HS-5 (cell line): ENCODE measurements around the gene FER1L5.

Source experiments
- DNase-seq: peaks from one replicate; pipeline ENCODE4 v3.0.0-alpha.2; 2012; ENCODE audit warnings: low read depth

The FER1L5 gene

GRCh38 chr2:96642564-96643360 is at the start of gene FER1L5:
TSS of gene FER1L5 (plus strand) at chr2:96642764. CDS start at chr2:96642837, 73 bp downstream.
- DNase-seq, result no peak

DNA sequence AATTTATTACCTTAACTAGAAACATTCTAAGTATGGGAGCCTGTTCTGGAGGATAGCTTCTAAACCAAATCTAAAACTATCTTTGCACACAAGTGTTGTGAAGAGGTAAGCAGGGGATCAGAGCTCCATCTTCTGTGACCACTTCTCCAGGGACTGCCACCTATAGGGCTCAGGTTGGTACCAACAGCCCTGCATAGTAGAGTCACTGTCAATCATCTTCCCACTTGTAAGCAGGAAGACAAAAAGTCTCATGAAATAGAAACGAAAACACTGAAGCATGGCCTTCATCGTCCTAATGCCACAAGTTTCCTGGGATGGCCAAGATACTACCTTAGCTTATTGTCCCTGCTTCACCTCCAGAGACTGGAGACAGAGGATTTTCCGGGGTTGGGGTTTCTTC is 48.3 kb upstream of the FER1L5 start:
- no peak for DNase-seq

DNA sequence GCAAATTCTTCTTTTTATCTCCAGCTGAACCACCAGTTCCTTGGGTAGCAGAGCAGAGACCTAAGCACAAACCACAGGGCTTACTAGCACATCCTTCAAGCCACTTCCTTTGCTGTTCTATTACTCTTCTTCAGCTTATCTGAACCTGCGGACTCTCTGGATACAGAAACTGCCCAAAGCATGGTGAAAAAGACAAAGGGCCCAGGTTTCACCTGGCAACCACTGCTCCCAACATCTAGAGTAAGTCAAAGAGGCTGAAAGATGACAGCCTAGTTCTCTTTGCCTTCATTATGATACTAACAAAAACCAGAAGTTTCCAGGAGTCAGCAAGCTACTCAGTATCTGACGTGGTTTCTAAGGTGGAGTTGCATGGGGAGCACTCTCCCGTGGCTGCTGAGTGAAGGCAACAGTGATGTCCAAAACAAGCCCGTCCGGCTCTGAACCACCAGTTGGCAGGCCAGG is 47.8 kb upstream of the FER1L5 start:
- DNase-seq, result no peak

- no peak for DNase-seq
Measured at GRCh38 chr2:96596596-96596995, 46.0 kb upstream of the FER1L5 start.

DNA sequence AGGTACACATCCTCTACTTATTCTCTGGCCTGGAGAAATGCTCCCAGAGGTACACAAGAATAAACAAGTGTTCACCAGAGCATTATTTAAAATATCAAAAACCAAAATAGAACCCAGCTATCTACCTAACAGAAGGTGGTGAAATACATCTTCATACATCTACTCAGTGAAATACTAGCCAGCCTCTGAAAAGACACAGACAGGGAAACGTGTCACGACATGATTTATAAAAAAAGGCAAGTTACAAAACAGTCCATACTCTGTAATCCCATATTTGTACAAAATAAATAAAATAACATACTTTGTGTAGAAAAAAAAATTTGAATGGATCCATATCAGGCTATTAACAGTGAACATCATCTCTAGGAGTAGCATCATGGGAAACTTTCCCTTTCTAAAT is 42.6 kb upstream of the FER1L5 start:
- DNase-seq, result no peak

DNA sequence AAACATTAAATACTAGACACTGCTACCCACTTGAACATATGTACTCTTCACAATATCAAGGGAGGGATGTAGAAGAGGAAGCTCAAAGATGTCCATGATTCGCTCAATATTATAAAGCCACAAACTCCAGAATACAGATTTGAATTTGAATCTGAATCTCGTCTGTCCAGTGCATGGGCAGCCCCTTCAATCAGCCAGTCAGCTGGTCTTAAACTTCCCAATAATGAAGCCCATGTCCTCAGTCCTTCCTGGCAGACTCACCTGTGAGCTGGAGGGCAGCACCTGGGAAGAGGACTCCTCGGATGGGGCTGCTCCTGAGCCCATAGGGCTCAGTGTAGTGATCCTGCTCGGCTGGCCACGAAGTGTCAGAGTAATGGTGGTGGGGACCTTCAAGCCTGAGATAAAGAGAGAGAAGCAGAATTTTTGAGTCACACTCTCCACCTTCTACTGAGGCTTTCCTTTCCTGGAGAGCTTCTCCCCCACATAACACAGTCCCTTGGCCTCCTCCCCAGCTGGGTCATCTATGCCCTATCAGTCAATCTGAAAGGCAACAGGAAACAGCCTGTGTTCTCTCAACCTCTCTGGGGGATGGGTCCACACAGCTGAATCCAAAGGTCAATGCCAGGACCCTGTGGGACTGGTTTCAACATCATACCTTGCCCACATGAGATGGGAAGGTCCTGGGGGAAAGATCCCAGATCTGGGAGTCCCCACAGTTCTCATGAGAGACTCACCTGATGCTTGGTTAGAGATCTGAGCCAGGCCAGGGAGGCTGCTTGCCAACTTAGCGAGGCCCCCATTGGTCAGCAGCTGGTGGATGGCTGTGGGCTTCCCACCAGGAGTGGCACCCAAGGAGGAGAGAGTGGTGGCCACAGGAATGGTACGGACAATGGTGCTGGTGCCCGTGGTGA is 40.9 kb upstream of the FER1L5 start:
- no peak for DNase-seq

GRCh38 chr2:96602330-96602823 is 40.2 kb upstream of the FER1L5 start:
- no peak for DNase-seq

- no peak for DNase-seq
Measured at GRCh38 chr2:96604104-96604503, 38.5 kb upstream of the FER1L5 start.

- DNase-seq, result peak; percentile 86
Measured at GRCh38 chr2:96608469-96609455, 33.8 kb upstream of the FER1L5 start.

DNA sequence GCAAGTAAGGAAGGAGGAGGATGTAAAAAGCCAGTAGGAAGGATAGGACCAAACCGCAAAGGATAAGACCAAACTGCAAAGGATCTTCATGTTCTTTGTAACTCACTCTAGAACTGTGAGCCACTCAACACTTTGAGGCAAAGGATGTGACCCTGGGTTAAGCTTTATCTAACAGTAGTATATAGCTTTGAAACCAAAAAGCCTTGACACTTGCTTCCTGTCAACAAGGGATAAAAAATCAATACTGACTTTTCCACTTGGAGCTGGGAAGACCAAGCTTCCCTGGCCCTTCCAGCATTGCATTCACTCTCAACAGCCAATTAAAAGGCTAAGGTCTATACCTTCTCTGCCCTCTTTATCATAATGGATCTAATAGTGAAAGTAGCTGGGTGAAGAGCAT is 26.4 kb upstream of the FER1L5 start:
- no peak for DNase-seq

DNA sequence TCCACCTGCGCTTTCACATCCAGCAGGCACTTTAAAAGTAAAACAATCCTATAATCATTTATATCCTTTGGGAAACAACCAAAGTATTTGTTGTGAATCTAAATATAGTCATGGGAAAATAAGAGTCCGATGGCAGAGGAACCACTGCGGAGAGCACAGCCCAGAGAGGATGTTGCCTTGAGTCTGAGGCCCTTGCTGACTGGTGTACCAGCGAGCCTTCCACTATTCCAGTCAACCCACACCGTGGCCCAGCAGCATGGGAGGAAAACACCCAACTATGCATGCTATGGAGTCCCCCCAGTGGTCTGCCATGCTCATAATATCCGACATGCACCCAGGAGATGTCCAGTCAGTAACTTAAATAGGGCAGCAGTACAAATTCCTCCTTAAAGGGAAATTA is 26.0 kb upstream of the FER1L5 start:
- DNase-seq, result no peak

- no peak for DNase-seq
Measured at GRCh38 chr2:96617012-96617411, 25.6 kb upstream of the FER1L5 start.

DNA sequence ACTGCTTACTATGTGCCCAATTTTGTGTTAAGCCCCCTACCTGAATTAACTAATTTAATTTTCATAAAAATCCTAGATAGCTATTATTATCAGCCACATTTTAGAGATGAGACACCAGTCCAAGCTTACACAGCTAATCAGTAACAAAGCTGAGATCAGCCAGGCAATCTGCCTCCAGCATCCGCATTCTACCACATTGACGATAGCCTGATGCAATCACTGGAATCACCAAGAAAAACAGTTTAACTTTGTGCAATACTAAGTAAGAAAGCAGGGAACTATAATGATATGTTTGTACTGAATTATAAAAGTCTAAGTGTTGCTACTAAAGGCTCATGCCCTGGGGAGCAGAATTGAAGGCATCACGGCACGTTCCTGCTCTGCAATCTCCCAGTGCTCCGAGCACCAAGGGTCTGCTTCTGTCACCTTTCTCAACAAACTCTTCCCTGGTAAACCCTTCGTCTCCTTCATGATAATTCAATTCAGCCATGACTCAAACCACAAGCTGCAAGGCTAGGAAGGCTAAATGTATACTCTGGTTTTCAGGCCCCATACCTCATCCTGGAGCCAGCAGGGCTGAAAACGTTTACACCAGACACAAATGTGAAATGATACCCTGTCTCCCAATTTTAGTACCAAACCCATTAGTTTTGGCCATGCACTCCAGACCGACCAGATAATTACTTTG is 23.8 kb upstream of the FER1L5 start:
- peak; percentile 98 for DNase-seq

DNA sequence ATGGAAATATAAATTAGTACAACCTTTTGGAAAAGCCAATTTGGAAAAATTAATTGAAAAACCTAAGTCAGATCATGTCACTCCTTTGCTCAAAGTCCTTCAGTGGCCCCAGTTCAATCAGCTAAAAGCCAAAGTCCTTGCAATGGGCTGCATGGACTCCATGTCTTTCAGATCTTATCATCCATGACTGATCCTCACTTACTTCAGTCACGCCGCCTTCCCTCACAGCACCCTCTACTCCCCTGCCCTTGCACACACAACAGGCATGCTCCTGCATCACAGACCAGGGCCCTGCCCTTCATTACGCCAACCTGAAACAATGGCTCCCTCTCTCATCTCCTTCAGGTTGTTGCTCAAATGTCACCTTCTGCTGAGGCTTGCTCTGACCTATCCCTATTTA is 20.0 kb upstream of the FER1L5 start:
- DNase-seq, result no peak

DNA sequence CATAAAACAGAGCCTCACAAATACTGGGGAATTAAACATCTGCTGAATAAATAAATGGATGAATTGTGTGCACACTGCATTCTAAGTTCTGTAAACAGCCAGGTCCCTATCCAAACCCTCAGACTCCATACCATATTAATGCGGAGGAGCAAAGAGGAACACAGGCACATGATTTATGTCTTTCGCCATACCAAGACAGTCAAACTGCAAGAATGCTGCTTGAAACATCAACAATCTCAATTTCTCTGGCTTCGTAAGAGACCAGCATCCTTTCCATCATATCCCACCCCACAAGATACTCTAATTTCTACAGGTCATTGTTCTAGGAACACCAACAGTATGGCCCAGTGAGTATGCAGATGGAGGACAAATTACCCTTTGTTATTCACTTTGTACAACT is 19.4 kb upstream of the FER1L5 start:
- no peak for DNase-seq

- DNase-seq, result no peak
Measured at GRCh38 chr2:96625571-96626552, 16.7 kb upstream of the FER1L5 start.

- DNase-seq, result no peak
Measured at GRCh38 chr2:96626553-96626942, 16.0 kb upstream of the FER1L5 start.

DNA sequence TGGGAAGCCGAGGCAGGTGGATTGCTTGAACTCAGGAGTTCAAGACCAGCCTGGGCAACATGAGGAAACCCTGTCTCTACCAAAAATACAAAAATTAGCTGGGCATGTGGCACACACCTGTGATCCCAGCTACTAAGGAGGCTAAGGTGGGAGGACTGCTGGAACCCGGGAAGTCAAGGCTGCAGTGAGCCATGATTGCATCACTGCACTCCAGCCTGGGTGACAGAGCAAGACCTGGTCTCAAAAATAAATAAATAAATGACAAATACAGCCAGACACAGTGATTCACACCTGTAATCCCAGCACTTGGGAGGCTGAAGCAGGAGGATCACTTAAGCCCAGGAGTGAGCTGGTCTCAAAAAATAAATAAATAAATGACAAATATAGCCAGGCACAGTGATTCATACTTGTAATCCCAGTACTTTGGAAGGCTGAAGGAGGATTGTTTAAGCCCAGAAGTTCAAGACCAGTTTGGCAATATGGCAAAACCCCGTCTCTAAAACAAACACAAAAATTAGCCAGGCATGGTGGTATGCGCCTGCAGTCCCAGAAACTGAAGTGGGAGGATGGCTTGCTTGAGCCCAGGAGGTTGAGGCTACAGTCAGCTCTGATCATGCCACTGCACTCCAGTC is 10.6 kb upstream of the FER1L5 start:
- DNase-seq, result no peak

DNA sequence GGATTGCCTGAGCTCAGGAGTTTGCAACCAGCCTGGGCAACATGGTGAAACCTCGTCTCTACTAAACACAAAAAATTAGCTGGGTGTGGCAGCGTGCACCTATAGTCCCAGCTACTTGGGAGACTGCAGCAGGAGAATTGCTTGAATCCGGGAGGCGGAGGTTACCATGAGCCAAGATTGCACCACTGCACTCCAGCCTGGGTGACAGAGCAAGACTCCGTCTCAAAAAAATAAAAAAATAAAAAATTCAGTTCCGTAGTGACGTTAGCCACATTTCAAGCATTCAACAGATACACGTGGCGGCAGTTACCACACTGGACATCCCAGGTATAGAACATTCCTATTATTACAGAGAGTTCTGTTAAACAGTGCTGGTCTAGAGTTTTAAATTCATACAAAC is 8.9 kb upstream of the FER1L5 start:
- DNase-seq, result no peak
